Activated gamma-delta T cell treated with anti-CD3 and anti-CD28 coated beads, Interleukin-2, amount 50 U/mL, for 16 hours (primary cell): Measurements from ENCODE around the gene HOXA2.

Experiments
- DNase-seq: peaks from one replicate; pipeline ENCODE4 v3.0.0-alpha.2; 2020; ENCODE audit warnings: low read depth

HOXA2 gene

GRCh38 chr7:27141137-27141922, 38.8 kb upstream of the HOXA2 start:
- DNase-seq, result no peak

- DNase-seq, result no peak
Measured at GRCh38 chr7:27140126-27140857, 37.8 kb upstream of the HOXA2 start.

GRCh38 chr7:27139334-27140125, 37.0 kb upstream of the HOXA2 start:
- DNase-seq, result no peak

- DNase-seq, result no peak
Measured at GRCh38 chr7:27138985-27139333, 36.5 kb upstream of the HOXA2 start.

GRCh38 chr7:27138472-27138871, 36.0 kb upstream of the HOXA2 start:
- DNase-seq, result no peak

- DNase-seq, result no peak
Measured at GRCh38 chr7:27137640-27138315, 35.3 kb upstream of the HOXA2 start.

- no peak for DNase-seq
Measured at GRCh38 chr7:27134392-27134791, 31.9 kb upstream of the HOXA2 start.

GRCh38 chr7:27133409-27134231, 31.1 kb upstream of the HOXA2 start:
- DNase-seq, result no peak

- no peak for DNase-seq
Measured at GRCh38 chr7:27132978-27133377, 30.5 kb upstream of the HOXA2 start.

GRCh38 chr7:27132214-27132613, 29.7 kb upstream of the HOXA2 start:
- DNase-seq, result no peak

- DNase-seq, result no peak
Measured at GRCh38 chr7:27131390-27131819, 28.9 kb upstream of the HOXA2 start.

GRCh38 chr7:27130540-27131389, 28.3 kb upstream of the HOXA2 start, which contains the start of gene HOXA4:
Gene HOXA4, minus strand, starts transcription at chr7:27130757. Its CDS starts 24 bp downstream, at chr7:27130733.
- DNase-seq, result peak; percentile 53

GRCh38 chr7:27129729-27130539, 27.5 kb upstream of the HOXA2 start:
- DNase-seq, result no peak

GRCh38 chr7:27128776-27129728, 26.6 kb upstream of the HOXA2 start:
- DNase-seq, result no peak

- no peak for DNase-seq
Measured at GRCh38 chr7:27128034-27128433, 25.6 kb upstream of the HOXA2 start.

GRCh38 chr7:27126596-27127327, 24.3 kb upstream of the HOXA2 start:
- no peak for DNase-seq

GRCh38 chr7:27125986-27126394, 23.5 kb upstream of the HOXA2 start:
- no peak for DNase-seq
